Superior temporal gyrus (tissue), 1 donor: ENCODE results near the gene RP9.
A peak's percentile ranks its signal among the peaks of the same experiment; 100 is the strongest.

Experiments used
- DNase-seq: peaks from one replicate; pipeline ENCODE4 v3.0.0-alpha.2; 2016; ENCODE audit errors: extremely low spot score

Gene RP9

GRCh38 chr7:33062782-33063443 is 46.3 kb downstream of the RP9 start:
- peak; percentile 97 for DNase-seq

GRCh38 chr7:33062023-33062781 is 47.0 kb downstream of the RP9 start, which contains the start of gene NT5C3A:
Gene NT5C3A, minus strand, starts transcription at chr7:33062776. Its CDS starts 71 bp downstream, at chr7:33062705.
- peak; percentile 42 for DNase-seq

- no peak for DNase-seq
Measured at GRCh38 chr7:33061282-33061937, 47.8 kb downstream of the RP9 start.

GRCh38 chr7:33059635-33060034 is 49.6 kb downstream of the RP9 start:
- DNase-seq: no peak

GRCh38 chr7:33055158-33055557 is 54.0 kb downstream of the RP9 start:
- no peak for DNase-seq

GRCh38 chr7:33054261-33054964 is 54.8 kb downstream of the RP9 start:
- no peak for DNase-seq

- DNase-seq: no peak
Measured at GRCh38 chr7:33053721-33054120, 55.5 kb downstream of the RP9 start.

GRCh38 chr7:33050535-33051318 is 58.5 kb downstream of the RP9 start:
- peak; percentile 82 for DNase-seq

- no peak for DNase-seq
Measured at GRCh38 chr7:33048704-33049103, 60.5 kb downstream of the RP9 start.

GRCh38 chr7:33048257-33048656 is 60.9 kb downstream of the RP9 start:
- no peak for DNase-seq

GRCh38 chr7:33044986-33045385 is 64.2 kb downstream of the RP9 start:
- DNase-seq: no peak
